HPDE6-E6E7 (cell line): ENCODE results near the gene FOS.

Experiments used
- DNase-seq: peaks from one replicate; pipeline ENCODE4 v3.0.0; 2011; ENCODE audit warnings: missing footprints; ENCODE audit errors: extremely low spot score

Gene FOS

GRCh38 chr14:75318353-75318752 is 39.7 kb downstream of the FOS start:
- no peak for DNase-seq

GRCh38 chr14:75319021-75319420 is 40.4 kb downstream of the FOS start:
- DNase-seq = no peak

GRCh38 chr14:75320196-75320595 is 41.6 kb downstream of the FOS start:
- DNase-seq = no peak

- no peak for DNase-seq
These were observed 44.1 kb downstream of the FOS start for GRCh38 chr14:75322746-75323145.

GRCh38 chr14:75323571-75323970 is 44.9 kb downstream of the FOS start:
- no peak for DNase-seq

GRCh38 chr14:75328558-75329155 is 50.0 kb downstream of the FOS start:
- no peak for DNase-seq

GRCh38 chr14:75329369-75329768 is 50.7 kb downstream of the FOS start:
- DNase-seq = no peak

GRCh38 chr14:75331471-75331870 is 52.8 kb downstream of the FOS start:
- no peak for DNase-seq
